HG03442 (cell line): ENCODE measurements around the gene NPIPB2.

Experiments
- ATAC-seq: cut with Tn5 transposase; IDR thresholded peaks from one replicate; pipeline ENCODE4 v1.9.1; 2021; ENCODE audit warnings: mild to moderate bottlenecking, moderate library complexity; ENCODE audit not compliant: unreplicated experiment

The NPIPB2 gene

GRCh38 chr16:11907160-11907970, 34.5 kb downstream of the NPIPB2 start:
- ATAC-seq, result no peak

- ATAC-seq, result no peak
Measured at GRCh38 chr16:11903906-11904305, 37.9 kb downstream of the NPIPB2 start.

DNA sequence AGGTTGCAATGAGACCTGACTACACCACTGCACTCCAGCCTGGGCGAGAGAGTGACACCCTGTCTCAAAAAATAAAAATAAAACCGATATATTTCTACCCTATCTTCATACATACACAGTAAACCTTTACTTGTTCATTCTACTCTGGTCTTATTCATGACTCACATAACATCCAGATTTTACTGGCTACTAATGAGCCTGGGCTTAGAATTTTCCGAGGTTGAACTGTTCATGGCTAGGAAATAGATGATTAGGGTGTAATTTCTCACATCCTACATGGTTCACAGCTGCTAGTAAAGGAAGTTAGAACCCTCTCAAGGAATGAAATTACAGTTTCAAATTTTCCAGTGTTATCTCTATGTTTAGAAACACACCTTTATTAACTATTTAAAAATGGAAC, 40.8 kb downstream of the NPIPB2 start:
- no peak for ATAC-seq

DNA sequence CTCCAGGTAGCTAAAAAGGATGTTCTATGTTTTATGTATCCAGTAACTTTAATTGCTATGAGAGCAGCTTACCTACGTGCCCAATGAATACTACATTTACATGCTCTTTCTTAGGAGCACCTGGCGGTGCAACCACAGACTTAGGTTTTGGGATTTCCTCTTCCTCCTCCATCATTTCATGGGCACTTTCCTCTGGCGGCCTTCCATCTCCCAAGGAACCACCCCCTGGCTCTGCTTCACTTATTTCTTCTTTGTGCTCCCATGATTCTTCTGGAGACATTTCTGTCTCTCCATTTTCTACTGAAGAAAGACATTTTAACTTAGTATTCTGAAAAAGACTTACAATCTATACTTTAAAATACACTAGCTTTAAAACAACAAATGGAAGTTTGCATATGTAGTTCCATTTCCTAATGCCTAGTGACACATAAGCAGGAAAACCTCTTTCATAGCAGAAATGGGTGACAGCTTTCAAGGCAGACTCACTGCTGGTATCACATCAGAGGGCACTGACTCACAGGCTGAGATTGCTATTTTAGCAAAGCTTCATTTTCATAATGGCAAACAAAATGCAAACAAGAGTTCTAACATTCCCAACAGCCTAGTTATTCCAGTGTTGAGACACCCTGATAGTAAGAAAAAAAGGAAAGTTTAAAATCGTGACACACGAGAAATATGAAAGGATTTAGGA, 45.2 kb downstream of the NPIPB2 start:
- no peak for ATAC-seq

- ATAC-seq, result no peak
Measured at GRCh38 chr16:11893571-11893970, 48.3 kb downstream of the NPIPB2 start.

- ATAC-seq, result no peak
Measured at GRCh38 chr16:11892761-11893160, 49.1 kb downstream of the NPIPB2 start.

DNA sequence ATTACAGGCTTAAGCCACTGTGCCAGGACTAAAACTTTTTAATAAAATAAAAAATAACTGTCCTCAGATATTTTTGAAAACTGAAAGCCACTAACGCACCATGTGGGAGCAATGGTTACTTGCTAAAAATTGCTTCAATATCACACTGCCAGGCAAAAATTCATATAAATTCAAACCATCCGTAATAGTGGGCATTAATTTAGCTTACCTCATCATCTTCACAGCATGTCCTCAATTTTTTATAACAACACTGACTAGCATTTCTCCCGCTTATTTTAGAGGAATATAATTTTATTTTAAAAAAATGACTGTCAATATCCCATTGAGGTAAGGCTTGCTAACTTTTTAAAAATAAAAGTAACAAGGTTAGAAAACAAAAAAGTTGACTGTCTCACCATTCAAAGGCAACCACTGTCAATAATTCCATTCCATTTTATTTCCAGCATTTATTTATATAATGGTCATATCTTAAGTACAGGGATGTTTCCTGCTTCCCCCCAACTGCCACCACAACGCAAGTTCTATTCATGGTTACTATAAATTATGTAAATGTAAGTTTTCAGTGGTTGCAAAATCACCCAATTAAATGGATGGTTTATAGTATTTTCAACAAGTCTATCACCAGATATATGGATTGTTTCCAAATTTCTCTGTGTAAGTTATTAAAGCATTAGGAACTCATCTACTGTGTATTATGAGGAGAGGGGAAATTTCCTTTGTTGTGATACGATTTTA, 51.4 kb downstream of the NPIPB2 start:
- no peak for ATAC-seq

DNA sequence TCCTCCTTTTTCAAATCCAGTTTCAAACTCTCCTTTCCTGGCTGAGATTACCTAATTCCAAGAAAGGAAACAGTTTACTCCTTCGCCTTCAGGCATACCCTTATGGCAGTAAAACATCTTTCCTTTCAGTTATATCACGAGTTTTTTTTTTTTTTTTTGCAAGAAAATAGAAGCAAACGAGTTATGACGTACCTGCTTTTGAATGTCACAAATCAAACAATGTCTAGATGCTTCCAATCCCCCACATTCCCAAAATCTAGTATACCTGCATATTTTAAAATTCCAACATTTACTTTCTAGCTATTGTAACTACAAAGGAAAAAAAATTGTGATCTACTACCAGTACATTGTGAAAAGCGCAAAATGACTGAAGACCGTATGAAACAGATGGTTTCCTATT, 55.0 kb downstream of the NPIPB2 start:
- no peak for ATAC-seq

DNA sequence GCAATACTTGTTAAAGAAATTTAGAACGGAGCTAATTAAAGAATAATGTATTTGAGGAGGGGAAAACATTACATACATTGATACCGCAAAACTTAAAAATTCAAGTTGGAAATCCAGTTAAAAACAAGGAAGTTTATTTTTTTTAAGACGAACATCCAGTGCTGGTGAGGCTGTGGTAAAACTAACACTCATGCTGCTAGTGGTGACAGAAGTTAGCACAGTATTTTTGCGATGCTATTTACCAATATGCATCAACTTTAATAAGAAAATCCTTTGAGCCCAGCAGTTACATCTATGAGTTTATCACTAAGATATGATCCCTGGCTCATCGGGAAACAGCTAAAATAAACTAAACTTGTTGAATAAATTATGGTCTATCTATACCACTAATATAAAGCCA, 57.8 kb downstream of the NPIPB2 start:
- no peak for ATAC-seq

- no peak for ATAC-seq
Measured at GRCh38 chr16:11880007-11880406, 61.8 kb downstream of the NPIPB2 start.

DNA sequence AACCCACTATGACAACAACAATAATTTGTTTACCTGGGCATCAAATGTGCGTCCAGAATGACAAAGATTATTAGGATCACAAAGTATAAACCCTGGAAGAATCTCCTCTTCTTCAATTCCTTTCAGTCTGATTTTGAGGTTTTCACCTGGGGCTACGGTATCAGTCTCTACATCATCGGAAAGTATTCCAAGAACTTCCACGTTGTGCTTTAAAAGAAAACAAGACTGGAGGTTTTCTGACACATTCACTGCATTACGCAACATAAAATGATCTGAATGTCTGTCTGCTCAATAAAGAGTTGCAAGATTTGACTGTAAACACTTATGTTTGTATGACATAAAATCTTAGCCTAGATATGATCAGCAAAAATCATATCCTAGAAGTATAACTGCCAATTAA, 64.5 kb downstream of the NPIPB2 start:
- ATAC-seq, result no peak
